ENCODE results near the gene PARP8.
"Not testable (repeated sequence)": the region's sequence is repeated elsewhere in the genome, so short reads cannot be mapped to it uniquely, and the experiment has no call there.

PARP8 gene

DNA sequence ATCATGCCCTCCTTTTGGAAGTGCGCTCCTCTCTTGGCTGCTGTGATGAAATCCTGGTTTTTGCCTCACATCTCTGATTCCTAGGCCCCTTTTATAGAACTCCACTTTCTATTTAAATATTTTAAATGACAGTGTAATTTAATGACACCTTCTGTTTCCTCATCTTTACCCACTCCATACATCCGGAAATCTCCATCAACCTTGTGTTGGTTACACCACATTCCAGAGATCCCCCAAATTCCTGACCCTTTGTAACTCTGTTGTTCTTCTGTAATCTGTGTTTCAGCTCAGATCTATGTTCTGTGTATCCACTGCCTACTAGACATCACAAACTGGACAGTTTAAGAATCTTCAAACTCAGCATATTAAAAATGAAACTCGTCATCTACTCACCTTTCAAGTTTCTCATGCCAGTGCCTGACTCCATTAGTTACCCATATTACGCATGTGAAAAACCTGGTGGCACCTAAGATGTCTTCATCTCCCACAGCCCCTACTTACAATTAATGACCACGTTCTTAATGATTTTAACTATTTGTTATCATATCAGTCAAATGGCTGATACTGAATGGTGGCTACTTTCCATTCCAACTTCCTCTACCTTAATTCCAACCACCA lies 25.1 kb downstream of the PARP8 start:
- no peak for DNase-seq

DNA sequence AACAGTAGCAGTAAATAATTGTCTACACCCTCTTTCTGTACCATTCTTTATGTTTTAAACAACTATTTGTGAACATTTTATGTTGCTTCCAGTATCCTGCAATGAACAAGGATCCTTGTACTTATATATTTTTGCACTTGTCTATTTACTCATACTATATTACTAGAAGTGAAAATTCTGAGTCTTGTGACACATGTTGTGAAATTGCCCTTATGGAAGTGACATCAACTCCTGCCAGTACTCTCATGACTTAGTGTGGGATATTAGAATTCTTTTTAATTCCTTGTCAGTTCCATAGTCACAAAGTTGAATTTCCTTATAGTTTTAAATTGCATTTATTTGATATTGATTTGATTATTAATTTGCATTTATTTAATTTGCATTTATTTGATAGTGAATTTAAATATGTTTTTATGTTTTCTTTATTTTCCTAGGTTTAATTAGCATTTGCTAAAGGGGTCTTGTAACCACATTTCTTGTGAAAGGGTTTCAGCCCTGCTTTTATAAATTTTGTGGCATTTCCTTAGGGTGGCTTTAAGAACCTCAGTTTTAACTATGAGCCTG lies 27.7 kb downstream of the PARP8 start:
- no peak for DNase-seq

DNA sequence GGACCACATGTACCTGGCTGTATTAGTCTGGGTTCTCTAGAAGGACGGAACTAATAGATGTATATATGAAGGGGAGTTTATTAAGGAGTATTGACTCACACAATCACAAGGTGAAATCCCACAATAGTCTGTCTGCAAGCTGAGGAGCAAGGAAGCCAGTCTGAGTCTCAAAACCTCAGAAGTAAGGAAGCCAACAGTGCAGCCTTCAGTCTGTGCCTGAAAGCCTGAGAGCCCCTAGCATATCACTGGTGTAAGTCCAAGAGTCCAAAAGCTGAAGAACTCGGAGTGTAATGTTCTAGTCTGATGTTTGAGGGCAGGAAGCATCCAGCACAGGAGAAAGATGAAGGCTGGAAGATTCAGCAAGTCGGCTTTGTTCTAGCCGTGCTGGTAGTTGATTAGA lies 28.2 kb downstream of the PARP8 start:
- DNase-seq: not testable (repeated sequence)

DNA sequence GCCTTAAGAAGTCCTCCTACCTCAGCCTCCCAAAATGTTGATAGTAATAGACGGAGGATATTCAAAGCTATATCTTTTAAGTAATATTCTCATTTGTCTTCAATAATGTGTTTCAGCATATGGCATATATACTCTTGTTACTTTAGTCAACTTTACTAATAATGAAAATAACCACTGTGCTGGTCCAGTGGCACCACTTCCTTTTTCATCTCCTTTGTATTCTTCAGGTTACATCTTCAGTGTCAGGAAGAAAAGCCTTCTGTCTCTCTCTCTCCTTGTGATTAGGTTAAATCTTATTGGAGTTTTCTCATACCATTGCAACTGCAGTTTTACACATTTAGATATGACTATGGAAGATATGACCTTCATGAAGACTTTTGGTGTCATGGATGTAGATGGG lies 31.3 kb downstream of the PARP8 start:
- no peak for DNase-seq

DNA sequence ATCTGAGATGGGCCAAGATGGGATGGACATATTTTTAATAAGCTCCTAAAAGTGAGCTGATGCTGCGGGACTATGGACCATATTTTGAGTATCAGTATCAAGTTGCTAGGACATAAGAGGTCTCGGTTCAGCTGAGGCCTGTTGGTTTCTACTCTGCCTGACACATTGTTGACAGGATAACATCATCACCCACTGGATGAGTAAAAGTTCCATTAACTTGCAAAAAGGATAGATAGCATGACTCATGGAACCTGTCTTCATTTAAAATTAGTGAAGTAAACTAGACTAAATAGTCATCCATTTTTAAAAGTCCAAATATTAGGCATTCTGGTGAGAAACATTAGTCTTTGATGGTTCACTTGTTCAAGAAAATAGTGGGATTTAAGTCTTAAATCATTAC lies 33.3 kb downstream of the PARP8 start:
- no peak for DNase-seq

DNA sequence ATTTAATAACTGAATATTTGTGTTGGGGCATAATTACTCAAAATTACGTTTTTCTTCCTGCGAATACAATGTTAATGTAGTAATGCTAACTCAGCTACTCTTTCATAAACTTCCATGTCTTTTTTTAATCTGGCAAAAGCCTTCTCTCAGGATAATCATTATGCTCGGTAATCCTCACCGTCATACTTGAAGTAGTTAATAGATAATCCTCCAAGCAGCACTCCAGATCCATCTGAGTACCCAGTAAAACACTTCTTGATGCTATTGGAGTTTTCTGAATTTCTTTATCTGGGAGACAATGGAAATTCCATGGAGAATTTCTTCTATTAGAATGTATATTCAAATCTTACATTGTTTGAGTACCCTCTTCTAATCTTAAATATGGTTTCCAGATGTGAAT lies 34.3 kb downstream of the PARP8 start:
- no peak for DNase-seq

DNA sequence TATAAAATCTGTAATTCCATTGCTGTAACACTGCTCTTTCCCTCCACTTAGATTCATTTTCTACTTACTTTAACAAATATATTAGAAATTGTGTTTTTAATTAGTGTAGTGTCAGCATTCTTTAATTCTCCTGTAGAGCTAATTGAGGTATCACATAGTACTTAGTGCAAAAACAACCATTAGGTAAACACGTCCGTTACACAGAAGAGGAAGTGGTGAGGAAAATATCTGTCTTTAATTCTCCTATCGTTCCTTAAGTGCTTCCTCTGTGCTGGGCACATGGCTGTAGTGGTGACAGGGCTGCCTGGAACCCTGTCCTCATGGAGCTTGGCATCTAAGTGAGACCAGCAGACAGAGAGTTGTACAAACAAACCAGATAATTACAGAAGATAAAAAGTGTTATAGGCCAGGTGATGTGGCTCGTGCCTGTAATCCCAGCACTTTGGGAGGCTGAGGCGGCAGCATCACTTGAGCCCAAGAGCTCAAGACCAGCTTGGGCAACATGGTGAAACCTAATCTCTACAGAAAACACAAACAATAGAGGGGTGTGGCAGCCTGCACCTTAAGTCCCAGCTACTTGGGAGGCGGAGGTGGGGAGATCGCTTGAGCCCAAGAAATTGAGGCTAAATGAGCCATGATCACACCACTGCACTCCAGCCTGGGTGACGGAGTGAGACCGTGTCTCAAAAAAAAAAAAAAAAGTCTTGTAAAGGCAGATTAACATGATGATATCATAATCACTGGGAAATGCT lies 36.4 kb downstream of the PARP8 start:
- DNase-seq: no peak

DNA sequence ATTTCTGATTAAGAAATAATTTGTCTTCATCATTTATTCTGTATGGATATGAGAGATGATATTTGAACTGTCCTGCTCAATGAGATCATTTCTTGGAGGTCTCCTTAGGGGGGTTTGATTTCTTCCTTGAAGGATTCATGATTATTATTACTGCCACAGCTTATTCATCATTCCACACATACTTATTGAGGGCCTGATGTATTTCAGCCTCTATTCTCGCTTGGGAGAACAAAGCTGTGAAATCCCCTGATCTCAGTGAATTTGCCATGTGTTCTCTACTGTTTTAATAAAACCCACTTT lies 36.9 kb downstream of the PARP8 start:
- no peak for DNase-seq

DNA sequence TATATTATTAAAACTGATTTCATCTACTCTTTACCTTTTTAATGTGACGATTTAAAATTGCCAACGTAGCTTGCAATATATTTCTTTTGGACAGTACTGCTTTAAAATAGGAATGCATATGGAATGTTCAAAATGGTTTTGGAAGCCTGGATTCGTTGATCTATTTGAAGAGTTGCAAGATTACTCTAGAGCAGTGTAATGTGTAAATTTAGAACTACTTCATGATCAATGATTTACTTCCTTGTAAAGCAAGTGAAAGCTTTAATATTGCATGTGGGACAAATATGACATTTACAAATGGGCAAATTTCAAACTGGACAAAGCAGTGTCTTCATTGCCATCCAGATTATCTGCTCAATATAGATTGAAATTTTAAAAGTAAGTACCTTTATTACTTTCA lies 38.3 kb downstream of the PARP8 start:
- DNase-seq: no peak

DNA sequence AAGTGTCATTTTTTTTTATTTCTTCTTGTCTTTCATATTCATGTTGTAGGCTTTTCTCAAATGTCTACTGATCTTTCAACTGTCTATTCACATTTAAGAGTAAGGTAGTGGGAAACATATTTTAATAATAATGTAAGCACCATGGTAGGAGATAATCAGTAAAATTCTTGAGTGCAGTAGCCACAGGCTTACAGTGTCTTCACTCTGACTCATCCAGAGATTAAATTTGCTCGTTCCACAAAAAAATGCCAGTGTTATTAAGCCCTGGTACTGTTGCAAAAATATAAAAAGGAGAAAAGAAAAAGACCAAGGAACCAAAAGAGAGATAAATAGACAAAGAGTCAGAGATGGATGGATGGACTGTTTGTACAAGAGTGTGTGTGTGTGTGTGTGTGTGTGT lies 43.0 kb downstream of the PARP8 start:
- no peak for DNase-seq

DNA sequence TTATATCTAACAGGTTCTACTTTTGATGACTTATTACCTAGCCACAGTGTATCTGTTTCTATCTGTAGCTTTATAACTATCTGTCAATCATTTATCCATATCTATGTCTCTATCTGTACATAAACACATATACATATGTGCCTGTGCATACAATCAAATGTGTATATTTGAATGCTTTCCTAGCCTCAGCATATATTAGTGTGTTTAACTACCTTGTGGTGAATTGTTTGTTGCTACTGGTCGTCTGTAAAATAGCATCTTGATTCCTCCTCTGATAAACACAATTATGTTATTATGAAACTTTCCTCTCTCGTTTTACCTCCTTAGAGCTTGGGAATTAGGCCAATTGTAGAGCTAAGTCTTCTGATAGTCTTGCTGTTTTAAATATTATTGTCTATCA lies 44.4 kb downstream of the PARP8 start:
- DNase-seq: no peak

DNA sequence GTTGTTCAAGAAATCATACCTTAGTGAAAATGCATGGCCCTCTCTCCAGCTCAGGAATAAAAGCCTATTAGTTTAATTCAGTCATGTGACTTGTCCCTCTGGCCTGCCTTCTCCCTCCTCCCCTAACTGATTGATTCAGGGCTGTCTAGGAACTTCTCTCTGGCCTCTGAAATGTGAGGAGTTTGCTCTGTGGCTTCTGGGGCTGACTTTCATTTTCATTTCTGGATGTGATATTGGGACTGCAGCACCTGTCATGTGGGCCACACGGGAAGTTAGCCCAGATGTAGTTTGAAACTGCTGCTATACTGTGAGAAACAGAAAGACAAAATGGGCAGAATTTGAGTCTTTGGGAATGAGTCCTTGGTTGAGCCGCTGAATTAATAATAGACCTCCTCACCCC lies 44.8 kb downstream of the PARP8 start:
- no peak for DNase-seq

DNA sequence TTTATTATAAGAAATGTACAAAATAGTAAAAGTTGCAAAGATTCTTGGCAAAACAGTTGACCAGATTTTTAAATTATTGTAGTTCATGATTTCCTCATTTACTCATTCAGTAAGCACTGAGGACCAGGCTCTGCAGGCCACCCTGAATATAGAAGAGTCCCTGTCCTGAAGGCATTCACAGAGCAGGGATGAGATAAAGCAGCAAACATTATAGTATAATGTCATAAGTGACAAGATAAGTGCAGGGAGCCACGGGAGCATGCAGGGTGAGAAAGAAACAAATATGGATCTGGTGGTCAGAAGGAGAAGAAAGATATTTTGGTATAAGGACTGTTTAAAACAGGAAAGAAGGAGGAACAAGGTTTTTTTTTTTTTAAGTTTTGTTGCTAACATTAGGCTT lies 46.0 kb downstream of the PARP8 start:
- no peak for DNase-seq

DNA sequence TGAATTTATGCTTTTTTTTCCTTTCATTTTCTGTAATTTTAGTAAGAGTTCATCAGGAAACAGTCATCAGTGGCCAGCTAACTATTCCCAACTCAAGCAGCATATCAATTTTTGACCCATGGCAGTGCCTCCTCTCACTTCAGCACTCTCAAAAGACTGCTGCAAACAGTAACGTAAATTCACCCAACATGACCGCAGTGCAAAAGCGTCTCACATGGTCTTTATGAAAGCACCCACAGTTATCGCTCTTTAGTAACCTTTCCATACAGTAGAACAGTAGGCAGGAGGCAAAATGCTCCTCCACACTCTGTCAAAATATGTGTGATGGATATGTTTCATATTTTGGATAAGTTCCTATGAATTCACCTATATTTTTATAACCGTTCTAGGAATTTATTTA lies 48.6 kb downstream of the PARP8 start:
- no peak for DNase-seq

DNA sequence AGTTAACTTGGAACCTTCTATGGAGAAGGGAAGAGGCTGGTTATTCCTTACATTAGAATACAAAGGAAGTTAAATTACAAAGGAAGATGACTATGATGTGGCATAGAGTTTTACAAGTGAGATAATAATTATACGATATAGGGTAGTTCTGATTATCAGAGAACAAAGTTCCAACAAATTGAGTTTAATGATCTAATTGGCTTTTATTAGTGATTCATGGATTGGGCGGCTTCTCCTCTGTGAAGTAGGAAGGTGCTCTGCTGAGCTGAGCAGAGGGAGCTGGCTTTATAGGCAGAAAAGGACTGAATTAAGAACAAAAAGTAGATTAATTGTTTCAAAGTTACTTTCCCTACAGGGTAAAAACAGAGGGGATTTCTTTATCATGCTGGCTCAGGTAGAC lies 49.7 kb downstream of the PARP8 start:
- no peak for DNase-seq

DNA sequence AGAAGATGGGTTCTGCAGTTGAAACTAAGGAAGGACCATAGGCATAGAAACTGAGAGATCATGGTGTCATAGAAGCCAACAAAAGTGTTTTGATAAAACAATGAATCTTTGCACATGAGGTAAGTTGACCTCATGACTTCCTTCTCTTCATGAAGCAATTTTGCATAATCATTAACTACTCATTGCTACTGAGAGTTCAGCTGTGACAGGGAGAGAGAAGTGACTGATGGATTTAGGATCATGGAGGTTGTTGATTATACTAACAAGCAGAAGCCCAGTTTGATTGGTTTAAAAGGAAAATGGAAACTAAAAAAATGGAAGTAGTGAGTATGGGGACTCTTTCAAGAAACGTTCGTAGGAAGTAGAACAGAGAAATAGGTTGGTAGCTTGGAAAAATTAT lies 51.2 kb downstream of the PARP8 start:
- no peak for DNase-seq

DNA sequence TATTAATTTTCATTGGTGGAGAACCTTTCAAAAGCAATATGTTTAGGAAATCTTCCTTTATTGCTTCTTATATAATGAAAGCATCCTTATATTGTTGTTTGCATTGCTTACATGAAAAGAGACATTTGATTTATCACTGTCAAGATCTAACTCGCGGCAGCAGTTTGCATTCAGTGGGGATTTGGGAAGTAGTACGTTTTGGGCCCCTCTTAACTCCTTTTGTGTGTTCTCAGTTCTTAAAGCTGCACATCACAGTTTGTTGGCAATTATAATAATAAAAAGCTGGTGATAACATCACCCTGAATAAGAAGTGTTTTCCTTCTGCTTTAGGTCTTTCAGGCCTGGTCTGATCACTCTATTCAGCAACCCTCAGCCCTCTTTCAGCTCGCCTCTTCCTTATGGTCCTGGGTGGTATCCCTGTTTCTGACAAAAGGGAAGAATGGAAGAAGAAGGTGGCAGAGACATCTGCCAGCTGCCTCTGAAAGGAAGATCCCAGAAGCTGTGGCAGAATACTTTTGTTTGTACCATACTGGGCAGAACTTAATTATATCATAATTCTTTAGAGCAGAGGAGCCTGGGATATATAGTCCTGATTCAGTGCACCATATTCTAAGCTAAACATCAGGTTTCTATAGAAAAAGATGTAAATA lies 53.7 kb downstream of the PARP8 start:
- DNase-seq: no peak

DNA sequence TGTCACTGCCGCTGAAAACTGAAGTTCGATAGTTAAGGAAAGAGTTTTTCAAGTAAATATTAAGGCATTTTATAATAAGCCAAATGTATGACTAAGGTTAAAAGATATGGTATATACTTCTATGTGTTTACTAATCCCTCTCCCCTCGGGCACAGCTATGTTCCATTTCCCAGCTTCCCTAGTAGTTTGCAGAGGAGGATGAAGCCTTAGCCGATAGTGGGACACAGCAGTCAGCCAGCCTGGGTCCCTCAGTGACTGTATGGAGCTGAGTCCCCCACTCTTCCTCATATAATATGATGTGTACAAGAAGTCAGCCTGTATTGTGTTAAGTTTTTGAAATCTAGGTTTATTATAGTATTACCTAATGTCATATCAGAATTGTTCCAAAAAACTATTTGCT lies 55.8 kb downstream of the PARP8 start:
- no peak for DNase-seq

DNA sequence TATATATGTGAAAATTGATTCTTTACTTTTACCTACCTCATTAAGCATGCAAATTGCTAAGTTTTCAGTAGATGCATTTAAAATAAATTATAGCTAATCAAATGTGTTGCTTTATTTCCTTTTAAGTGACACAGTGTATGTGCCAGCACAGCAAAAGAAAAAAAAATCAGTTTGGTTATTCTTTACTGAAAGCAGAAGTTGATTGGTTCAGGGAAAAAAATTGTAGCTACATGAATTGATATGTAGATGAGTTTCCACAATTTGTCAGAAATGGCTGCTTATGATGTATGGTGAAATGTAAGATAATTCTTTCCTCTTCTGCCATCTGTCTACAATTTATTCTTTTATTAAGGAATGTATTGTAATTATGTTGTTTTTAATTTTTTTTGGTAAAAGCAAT lies 57.8 kb downstream of the PARP8 start:
- DNase-seq: no peak

DNA sequence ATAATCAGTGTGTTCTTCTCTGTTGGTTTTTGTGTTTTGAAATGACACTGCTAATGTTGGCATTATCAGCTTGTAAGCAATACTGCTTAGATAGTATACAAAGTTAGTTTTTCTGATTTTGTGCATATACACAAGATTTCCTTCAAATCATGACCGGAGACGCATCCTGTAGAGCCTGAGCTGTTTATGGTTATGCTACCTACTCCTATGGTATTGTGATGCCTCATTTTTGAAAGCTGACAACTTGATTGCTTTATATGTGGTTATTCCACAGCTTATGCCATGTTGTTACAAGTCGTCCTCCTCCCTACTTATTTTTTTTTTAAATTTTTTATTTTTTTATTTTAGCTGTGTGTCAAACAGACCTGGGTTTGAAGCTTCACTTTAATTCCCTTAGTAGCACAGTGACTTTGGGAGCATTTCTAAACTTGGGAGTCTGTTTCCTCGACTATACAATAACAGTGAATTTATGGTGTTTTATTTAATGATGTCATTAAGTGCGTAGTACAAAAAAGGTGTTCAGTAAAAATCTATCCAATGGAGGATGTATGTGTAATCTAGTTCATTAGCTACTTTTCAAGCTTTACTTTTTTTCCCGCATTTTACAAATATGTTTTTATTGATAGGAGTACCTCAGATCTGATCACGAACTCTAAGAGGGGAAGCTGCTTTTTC lies 59.5 kb downstream of the PARP8 start:
- no peak for DNase-seq

DNA sequence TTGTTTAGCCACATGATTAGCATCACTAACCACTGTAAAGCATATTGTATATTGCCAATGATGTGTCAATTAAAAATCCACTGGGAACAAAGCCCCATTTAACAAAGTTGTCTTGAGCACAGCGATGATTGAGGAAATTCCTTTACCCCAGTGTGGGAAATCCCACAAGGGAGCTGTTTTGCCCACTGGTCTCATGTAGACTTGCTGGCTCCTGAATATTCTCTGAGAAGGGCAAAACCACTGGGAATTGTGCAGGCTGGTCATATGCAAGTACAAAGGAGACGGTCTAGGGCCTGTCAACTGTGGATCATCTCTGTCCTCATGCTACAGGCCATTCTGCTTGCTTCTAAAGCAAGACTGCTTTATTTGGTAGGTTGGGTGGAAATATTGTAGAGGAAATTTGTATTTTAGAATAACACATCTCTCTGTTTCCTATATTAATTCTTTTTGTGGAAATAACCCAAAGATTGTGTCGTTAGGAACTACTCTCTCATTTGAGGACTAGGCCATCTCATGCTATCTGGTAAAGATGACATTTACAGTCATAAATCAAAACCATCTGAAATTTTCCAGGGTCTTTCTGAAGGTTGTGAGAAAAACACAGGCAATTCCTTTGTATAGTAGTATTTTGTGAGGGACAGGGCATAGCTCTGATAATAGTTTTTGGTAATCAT lies 60.2 kb downstream of the PARP8 start:
- no peak for DNase-seq

DNA sequence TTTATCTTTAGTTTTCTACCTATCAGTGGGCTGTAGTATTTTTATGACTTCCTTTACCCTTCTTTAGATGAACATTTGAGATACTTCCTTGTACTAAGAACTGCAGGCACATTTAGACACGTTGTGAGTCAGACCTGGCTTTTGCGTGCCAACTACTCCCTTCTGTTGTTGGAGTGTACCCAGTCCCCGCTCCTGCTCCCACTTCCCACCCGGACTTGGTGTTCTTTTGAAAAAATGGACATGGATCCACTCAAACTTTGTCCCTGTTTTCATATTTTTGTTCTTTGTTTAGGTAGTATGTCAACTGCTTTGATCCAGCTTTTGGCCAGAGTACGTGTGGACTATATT lies 60.7 kb downstream of the PARP8 start:
- DNase-seq: no peak

DNA sequence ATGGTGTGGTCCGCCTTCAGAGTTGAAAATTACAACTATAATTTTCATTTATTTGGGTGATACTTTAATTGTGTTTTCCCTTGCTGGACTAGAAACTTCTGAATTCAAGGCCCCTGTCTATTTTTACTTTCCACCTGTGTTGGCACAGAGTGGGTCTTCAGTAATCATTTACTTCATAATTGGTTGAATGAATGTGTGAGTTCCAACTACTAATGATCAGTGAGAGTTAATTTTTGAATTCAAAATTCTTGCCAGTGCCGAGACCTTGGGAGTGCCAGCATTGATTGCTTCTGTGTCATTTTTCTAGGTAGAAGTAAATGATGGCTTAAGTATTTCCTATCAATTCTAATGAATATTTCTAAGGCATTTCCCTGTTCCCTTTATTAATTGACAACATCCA lies 61.4 kb downstream of the PARP8 start:
- no peak for DNase-seq
